Mesendoderm (in vitro differentiated cells): ENCODE measurements around the gene BCCIP.
A peak's percentile ranks its signal among the peaks of the same experiment; 100 is the strongest.

Experiments used
- DNase-seq: peaks from one replicate; pipeline ENCODE4 v3.0.0; 2013
- H2AK5ac ChIP-seq: 2 replicates; pipeline ENCODE4 v1.6.1; 2013; ENCODE audit warnings: low read length, inconsistent platforms
- H2BK120ac ChIP-seq: 2 replicates; pipeline ENCODE4 v1.6.1; 2013; ENCODE audit warnings: low read depth, mild to moderate bottlenecking, low read length, moderate library complexity, mixed read lengths
- H2BK15ac ChIP-seq: replicated peaks from 2 replicates; pipeline ENCODE4 v1.6.1; 2013; ENCODE audit warnings: low read depth, mild to moderate bottlenecking, moderate library complexity
- H2BK5ac ChIP-seq: 2 replicates; pipeline ENCODE4 v1.6.1; 2013; ENCODE audit warnings: low read length, inconsistent platforms
- H3K18ac ChIP-seq: 2 replicates; pipeline ENCODE4 v1.6.1; 2013; ENCODE audit warnings: mild to moderate bottlenecking, low read length, mixed read lengths
- H3K23ac ChIP-seq: one replicate; pipeline ENCODE4 v1.6.1; 2013; ENCODE audit warnings: low read length
- H3K27ac ChIP-seq: 2 replicates; pipeline ENCODE4 v1.5.1; 2013; ENCODE audit warnings: low read depth, mild to moderate bottlenecking, inconsistent platforms, low read length, moderate library complexity
- H3K27me3 ChIP-seq: 2 replicates; pipeline ENCODE4 v1.6.1; 2013; ENCODE audit warnings: low read length, control low read depth, mild to moderate bottlenecking, inconsistent platforms; ENCODE audit not compliant: insufficient read depth, poor library complexity
- H3K36me3 ChIP-seq: 2 replicates; pipeline ENCODE4 v1.6.1; 2013; ENCODE audit warnings: low read length, inconsistent platforms; ENCODE audit not compliant: control insufficient read depth, insufficient read depth
- H3K4ac ChIP-seq: one replicate; pipeline ENCODE4 v1.6.1; 2013; ENCODE audit warnings: low read depth, mild to moderate bottlenecking, low read length, moderate library complexity
- H3K4me1 ChIP-seq: 2 replicates; pipeline ENCODE4 v1.6.1; 2013; ENCODE audit warnings: low read depth, low read length, inconsistent platforms; ENCODE audit not compliant: control insufficient read depth
- H3K4me2 ChIP-seq: 2 replicates; pipeline ENCODE4 v1.6.1; 2013; ENCODE audit warnings: low read length
- H3K4me3 ChIP-seq: 2 replicates; pipeline ENCODE4 v1.5.1; 2013; ENCODE audit warnings: mild to moderate bottlenecking, low read length
- H3K56ac ChIP-seq: one replicate; pipeline ENCODE4 v1.6.1; 2013; ENCODE audit warnings: low read length
- H3K79me1 ChIP-seq: 2 replicates; pipeline ENCODE4 v1.6.1; 2013; ENCODE audit warnings: low read length, inconsistent platforms
- H3K79me2 ChIP-seq: 2 replicates; pipeline ENCODE4 v1.6.1; 2013; ENCODE audit warnings: mild to moderate bottlenecking, low read length; ENCODE audit not compliant: control insufficient read depth, insufficient read depth
- H3K9ac ChIP-seq: 2 replicates; pipeline ENCODE4 v1.6.1; 2013; ENCODE audit warnings: low read length, inconsistent platforms
- H4K5ac ChIP-seq: one replicate; pipeline ENCODE4 v1.6.1; 2013; ENCODE audit warnings: low read length
- H4K8ac ChIP-seq: one replicate; pipeline ENCODE4 v1.6.1; 2013; ENCODE audit warnings: low read depth, mild to moderate bottlenecking, control low read depth, low read length, moderate library complexity
- WGBS: extraction: QIAGEN DNeasy Blood & Tissue Kit; methylation state at CpG from one replicate; pipeline ENCODE4 v1.1.7; 2013; ENCODE audit warnings: low lambda C conversion rate, missing lambda C conversion rate; ENCODE audit not compliant: insufficient coverage; ENCODE audit errors: extremely low coverage; 5-methylcytosine and 5-hydroxymethylcytosine counted together

The BCCIP gene

DNA sequence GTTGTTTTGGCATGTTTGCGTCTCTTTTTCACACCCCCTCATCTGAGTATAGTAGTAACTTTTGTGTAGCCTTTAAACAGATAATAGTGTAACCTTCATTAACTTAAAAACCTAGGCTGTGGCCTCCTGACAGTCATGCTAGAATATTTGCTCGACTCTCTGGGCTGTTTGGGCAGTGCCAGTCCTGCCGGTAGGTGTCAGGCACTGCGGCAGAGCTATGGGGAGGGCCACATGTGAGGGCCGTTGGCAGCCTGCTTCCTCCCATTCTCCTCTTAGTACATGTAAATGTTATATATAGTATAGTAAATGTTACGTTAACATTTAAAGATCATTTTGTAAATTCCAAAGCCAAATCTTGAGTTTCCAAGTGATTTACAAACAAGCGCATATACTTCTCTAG, 26.1 kb downstream of the BCCIP start:
- Histone ChIP-seq H3K79me1 (no peaks in the 10 kb centered on the region), H3K4ac (no peak overlapping the region), H3K9ac (no peak overlapping the region), H4K5ac (no peak overlapping the region), H4K8ac (no peak overlapping the region), H3K4me3 (no peak overlapping the region), H3K36me3 (peaks cover 3% of the 10 kb centered on the region), H3K27me3 (no peaks in the 10 kb centered on the region), H3K23ac (no peak overlapping the region), H3K79me2 (no peaks in the 10 kb centered on the region), H3K18ac (no peak overlapping the region), H2BK15ac (no peak overlapping the region), H3K4me2 (no peak overlapping the region), H3K56ac (no peak overlapping the region), H3K27ac (no peak overlapping the region), H2BK5ac (no peak overlapping the region), H2BK120ac (no peak overlapping the region), H3K4me1 (no peaks in the 10 kb centered on the region), H2AK5ac (no peak overlapping the region)
- WGBS, result no CpG with 5 or more reads among the region's 7 CpGs
- no peak for DNase-seq

DNA sequence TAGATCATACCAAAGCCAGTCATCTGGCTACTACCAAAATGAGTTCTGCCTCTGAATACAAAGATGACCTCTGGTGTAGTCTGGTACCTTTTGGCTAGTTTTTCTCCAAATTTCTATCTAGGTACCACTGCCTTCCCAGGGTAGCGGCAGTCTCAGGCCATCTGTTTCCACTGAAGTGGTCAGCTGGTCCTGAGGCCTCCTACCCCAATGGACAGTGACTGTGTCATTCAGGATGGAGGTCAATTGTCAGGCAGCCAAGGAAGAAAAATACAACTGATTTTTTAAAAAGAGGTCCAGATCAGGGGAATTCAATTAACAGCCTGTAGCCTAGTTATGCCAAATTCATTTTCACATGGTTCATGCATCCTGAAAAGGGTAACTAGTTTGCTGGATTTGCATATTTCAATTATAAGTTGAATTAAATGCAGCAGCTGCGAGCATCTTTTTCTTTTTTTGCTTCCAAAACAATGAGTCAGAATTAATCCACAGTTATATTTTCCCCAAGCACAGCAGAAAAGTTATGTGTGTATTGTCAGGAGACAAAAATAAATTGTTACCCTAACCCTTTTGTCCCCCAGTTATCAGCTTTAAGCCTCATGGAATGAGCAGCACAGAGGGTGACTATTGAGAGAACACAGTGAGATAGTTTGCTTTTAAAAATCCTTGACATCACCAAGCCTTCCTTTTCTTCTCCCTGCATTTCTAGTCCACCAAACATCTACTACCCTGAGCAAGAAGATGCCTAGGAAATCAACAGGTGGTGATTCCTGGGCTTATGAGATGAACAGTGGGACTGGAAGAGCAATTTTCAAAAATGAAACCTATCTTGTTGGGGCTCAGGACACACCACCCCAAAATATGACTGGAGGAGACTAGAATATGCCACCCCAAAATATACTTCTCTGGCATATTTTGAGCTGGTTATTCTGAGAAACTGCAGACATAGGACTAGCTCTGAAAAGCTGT, 27.7 kb downstream of the BCCIP start:
- no peak overlapping the region for H3K4me3 ChIP-seq
- no peak overlapping the region for H2BK120ac ChIP-seq
- no peak overlapping the region for H2BK15ac ChIP-seq
- no peaks in the 10 kb centered on the region for H3K27me3 ChIP-seq
- no peak overlapping the region for H3K56ac ChIP-seq
- no peaks in the 10 kb centered on the region for H3K79me1 ChIP-seq
- H3K18ac ChIP-seq, result no peak overlapping the region
- H3K79me2 ChIP-seq, result no peaks in the 10 kb centered on the region
- WGBS, result no CpG with 5 or more reads among the region's 2 CpGs
- no peak overlapping the region for H3K9ac ChIP-seq
- no peak overlapping the region for H4K5ac ChIP-seq
- no peak overlapping the region for H2BK5ac ChIP-seq
- peaks cover 3% of the 10 kb centered on the region for H3K36me3 ChIP-seq
- H2AK5ac ChIP-seq, result no peak overlapping the region
- no peak overlapping the region for H3K23ac ChIP-seq
- no peak overlapping the region for H3K4ac ChIP-seq
- no peak overlapping the region for H4K8ac ChIP-seq
- DNase-seq, result no peak
- H3K4me2 ChIP-seq, result no peak overlapping the region
- H3K27ac ChIP-seq, result no peak overlapping the region
- H3K4me1 ChIP-seq, result no peaks in the 10 kb centered on the region

DNA sequence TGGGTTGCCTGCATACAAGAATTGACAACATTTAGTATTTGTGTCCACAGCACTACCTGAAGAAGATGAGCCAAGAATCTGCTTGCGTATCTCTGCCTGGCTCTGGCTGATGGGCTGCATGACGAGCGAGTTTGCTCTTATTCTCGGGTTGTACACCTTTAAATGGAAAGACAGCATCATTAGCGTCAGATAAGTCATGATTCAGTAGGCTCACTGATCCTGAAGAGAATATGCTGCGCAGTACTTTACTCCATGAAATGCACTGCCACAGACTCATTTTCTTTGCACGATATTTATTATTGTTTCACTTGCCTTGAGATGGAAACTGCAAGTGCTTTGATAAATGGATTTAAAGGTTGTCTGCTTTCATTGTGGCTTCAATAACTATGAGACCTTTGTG, 29.1 kb downstream of the BCCIP start:
- H3K18ac ChIP-seq, result no peak overlapping the region
- H3K4me1 ChIP-seq, result no peaks in the 10 kb centered on the region
- DNase-seq, result no peak
- WGBS, result no CpG with 5 or more reads among the region's 7 CpGs
- no peak overlapping the region for H2BK5ac ChIP-seq
- peaks cover 3% of the 10 kb centered on the region for H3K36me3 ChIP-seq
- no peak overlapping the region for H3K4me3 ChIP-seq
- no peak overlapping the region for H3K23ac ChIP-seq
- H3K27me3 ChIP-seq, result no peaks in the 10 kb centered on the region
- no peak overlapping the region for H4K8ac ChIP-seq
- no peak overlapping the region for H3K56ac ChIP-seq
- no peaks in the 10 kb centered on the region for H3K79me1 ChIP-seq
- no peak overlapping the region for H2AK5ac ChIP-seq
- no peak overlapping the region for H4K5ac ChIP-seq
- H3K79me2 ChIP-seq, result no peaks in the 10 kb centered on the region
- no peak overlapping the region for H3K9ac ChIP-seq
- no peak overlapping the region for H3K4me2 ChIP-seq
- H3K4ac ChIP-seq, result no peak overlapping the region
- no peak overlapping the region for H3K27ac ChIP-seq
- no peak overlapping the region for H2BK15ac ChIP-seq
- no peak overlapping the region for H2BK120ac ChIP-seq

DNA sequence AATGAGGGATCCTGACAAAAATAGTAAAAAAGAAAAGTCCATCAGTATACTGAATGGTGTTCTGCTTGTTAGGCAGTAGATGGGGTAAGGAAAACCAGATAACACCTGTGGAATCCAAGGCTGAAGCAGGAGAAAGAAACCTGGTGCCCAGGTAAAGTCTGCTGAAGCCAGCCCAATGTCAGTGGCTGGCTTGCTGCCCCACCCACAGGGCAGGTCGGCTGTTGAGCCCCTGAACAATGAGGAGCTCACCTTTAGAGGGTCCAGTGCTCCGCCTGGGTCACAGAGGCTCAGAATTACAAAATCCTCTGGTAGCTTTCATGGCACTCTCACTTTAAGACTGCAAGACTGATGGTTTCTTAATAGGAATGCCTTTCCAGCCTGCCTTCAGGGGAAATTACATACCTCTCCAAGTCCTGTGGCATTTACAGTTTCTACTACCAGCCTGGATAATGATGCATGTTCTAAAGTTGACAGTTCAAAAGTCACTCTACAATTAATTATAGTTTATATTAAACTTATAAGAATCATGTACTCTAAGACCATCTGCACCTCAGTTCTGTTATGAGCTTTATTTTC, 33.9 kb downstream of the BCCIP start:
- H2BK5ac ChIP-seq, result no peak overlapping the region
- H3K4me1 ChIP-seq, result no peaks in the 10 kb centered on the region
- no peaks in the 10 kb centered on the region for H3K27me3 ChIP-seq
- H2BK15ac ChIP-seq, result no peak overlapping the region
- no peak overlapping the region for H3K23ac ChIP-seq
- H3K27ac ChIP-seq, result no peak overlapping the region
- H3K36me3 ChIP-seq, result peaks cover 5% of the 10 kb centered on the region
- H3K4me2 ChIP-seq, result no peak overlapping the region
- no peak overlapping the region for H3K18ac ChIP-seq
- H2AK5ac ChIP-seq, result no peak overlapping the region
- WGBS, result no CpG with 5 or more reads among the region's 2 CpGs
- no peaks in the 10 kb centered on the region for H3K79me1 ChIP-seq
- H3K9ac ChIP-seq, result no peak overlapping the region
- H3K79me2 ChIP-seq, result no peaks in the 10 kb centered on the region
- no peak overlapping the region for H3K4ac ChIP-seq
- H3K56ac ChIP-seq, result no peak overlapping the region
- DNase-seq, result peak; percentile 22
- H2BK120ac ChIP-seq, result no peak overlapping the region
- no peak overlapping the region for H4K8ac ChIP-seq
- H4K5ac ChIP-seq, result no peak overlapping the region
- no peak overlapping the region for H3K4me3 ChIP-seq

DNA sequence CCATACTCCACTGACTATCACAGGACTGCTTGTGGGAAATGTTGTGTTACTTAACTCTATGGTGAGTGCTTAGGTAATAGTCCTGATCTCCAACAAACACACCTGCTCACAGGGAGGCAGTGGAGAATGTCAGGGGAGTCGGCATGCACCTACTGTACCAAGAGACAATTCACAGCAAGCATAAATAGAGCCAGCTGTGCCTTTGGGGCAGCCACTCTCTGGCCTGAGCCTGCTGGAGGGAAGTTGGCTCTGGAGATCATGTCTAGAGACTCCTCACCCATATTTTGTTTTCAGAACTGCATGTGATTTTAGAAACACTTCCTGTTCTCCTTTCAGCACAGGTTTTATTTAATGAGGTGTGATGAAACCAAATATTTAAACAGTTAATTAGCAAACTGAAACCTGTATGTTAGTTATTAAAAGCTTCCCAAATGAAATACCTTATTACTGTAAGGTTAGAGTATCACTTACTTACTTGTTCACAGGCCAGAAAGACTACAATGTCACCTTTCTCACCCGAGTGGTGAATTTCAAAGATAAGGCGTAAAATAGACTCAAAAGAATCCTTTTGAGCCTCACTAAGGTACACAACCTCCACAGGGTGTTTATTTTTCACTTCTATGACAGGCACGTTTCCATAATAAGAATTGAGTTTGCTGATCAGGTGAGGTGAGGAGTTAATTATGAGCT, 35.9 kb downstream of the BCCIP start:
- Histone ChIP-seq H2BK5ac (no peak overlapping the region), H3K4me3 (no peak overlapping the region), H3K9ac (no peak overlapping the region), H3K56ac (no peak overlapping the region), H3K4ac (no peak overlapping the region), H3K36me3 (peaks cover 2% of the 10 kb centered on the region), H3K79me1 (no peaks in the 10 kb centered on the region), H4K8ac (no peak overlapping the region), H2AK5ac (no peak overlapping the region), H3K79me2 (no peaks in the 10 kb centered on the region), H3K18ac (no peak overlapping the region), H3K27ac (no peak overlapping the region), H2BK120ac (no peak overlapping the region), H2BK15ac (no peak overlapping the region), H3K23ac (no peak overlapping the region), H3K27me3 (no peaks in the 10 kb centered on the region), H3K4me2 (no peak overlapping the region), H4K5ac (no peak overlapping the region), H3K4me1 (no peaks in the 10 kb centered on the region)
- no peak for DNase-seq
- WGBS, result no CpG with 5 or more reads among the region's 4 CpGs
